ENCODE data around the gene SECISBP2.

SECISBP2 gene

GRCh38 chr9:89310475-89311345, 7.6 kb upstream of the SECISBP2 start, which contains the start of gene CKS2 (continued):
- TF ChIP-seq ZNF518A (tag by site-specific recombination; conservative IDR thresholded peaks at IDR 0.05; ENCODE audit: low read depth), result peak; percentile 52; the same call in 1 of the 2 replicates
- TF ChIP-seq ZNF561 (tag by site-specific recombination; IDR thresholded peaks at IDR 0.05; ENCODE audit: borderline replicate concordance), result no peak
- peak; percentile 49; the same call in 1 of the 2 replicates for TF ChIP-seq CTCF (tag by site-specific recombination; IDR thresholded peaks at IDR 0.05)
- no peak for TF ChIP-seq ZFP69B (tag by site-specific recombination; IDR thresholded peaks at IDR 0.05)
- peak; percentile 78 for TF ChIP-seq PRDM10 (tag by site-specific recombination; IDR thresholded peaks at IDR 0.05)
- TF ChIP-seq ZNF19 (tag by site-specific recombination; IDR thresholded peaks at IDR 0.05; ENCODE audit: low read depth), result no peak
- peak; percentile 67; the same call in 1 of the 2 replicates for TF ChIP-seq ZNF76 (tag by site-specific recombination; IDR thresholded peaks at IDR 0.05; ENCODE audit: borderline replicate concordance, low read depth)

GRCh38 chr9:89311346-89312221, 6.7 kb upstream of the SECISBP2 start:
- Histone ChIP-seq H3K4me3 (ENCODE audit: low read depth, low read length) (peak overlapping the region; percentile 95), H3K9me3 (ENCODE audit: control insufficient read depth, insufficient read depth, low read depth, low read length) (no peaks in the 10 kb centered on the region), H3K27ac (ENCODE audit: extremely low read depth, low read depth, low read length) (peak overlapping the region; percentile 58), H3K4me1 (ENCODE audit: control insufficient read depth, insufficient read depth, low read length) (peaks cover 5% of the 10 kb centered on the region; the same call in 1 of the 2 replicates), H3K36me3 (ENCODE audit: control insufficient read depth in 2 of 2, insufficient read depth in 1 of 2, low read length in 2 of 2) (peaks cover 9 to 43% of the 10 kb centered on the region in 2 experiments; a peak in 2 of 3 replicates)
- ChIA-PET POLR2A (interaction anchor here (0.6 to 2.1 kb wide), 4 partner anchors 9 to 293 kb away, joined by 3 to 6 read pairs (median 4); partner anchors contain the start of gene GADD45G), CTCF (interaction anchor here (0.7 kb wide), 1 partner anchor 830 kb away, joined by 3 read pairs; no protein-coding TSS in a partner anchor)
- TF ChIP-seq ZSCAN30 (tag by site-specific recombination; IDR thresholded peaks at IDR 0.05) (no peak), PRDM1 (tag by site-specific recombination; IDR thresholded peaks at IDR 0.05) (peak; percentile 51; the same call in 1 of the 2 replicates), ZBTB26 (tag by site-specific recombination; optimal IDR thresholded peaks at IDR 0.05) (peak; percentile 0)
